ENCODE results near the gene KRT1. TPM values are rescaled to one million over a fixed set of nuclear protein-coding genes. Genes with fewer than 3 reads are reported as not detected.
"Not testable (repeated sequence)": the region's sequence is repeated elsewhere in the genome, so short reads cannot be mapped to it uniquely, and the experiment has no call there.

The KRT1 gene
- polyA plus RNA-seq, 5 donors = 0.25 to 0.81 (median 0.71) TPM

DNA sequence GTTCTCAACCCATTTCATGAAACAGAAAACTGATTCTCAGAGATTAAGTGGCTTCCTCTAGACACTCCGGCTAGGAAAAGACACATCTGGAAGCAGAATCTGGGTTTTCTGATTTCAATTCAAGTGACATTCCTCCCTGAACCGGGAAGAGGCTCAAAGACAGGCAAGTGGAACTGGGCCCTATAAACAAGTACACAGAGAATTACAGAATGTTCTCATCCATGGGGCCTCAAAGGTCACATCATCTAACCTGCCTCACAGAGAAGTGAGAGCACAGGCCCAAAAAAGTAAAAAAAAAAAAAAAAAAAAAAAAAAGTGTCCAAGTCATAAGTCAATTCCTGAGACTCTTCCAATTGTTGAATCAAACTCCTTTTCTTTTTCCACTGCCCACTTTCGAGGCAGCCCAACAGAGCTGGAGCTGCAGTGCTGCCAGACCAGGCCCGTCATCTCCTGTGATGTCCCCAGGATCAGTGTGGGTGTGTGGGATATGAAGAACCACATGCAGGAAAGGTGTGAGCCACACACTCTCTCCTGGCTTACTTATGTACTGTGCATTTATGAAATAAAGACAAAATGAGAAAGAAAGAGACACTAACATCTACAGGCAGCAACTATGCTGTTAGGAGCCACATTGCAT is 2.8 kb upstream of the KRT1 start:
- no peak for DNase-seq

DNA sequence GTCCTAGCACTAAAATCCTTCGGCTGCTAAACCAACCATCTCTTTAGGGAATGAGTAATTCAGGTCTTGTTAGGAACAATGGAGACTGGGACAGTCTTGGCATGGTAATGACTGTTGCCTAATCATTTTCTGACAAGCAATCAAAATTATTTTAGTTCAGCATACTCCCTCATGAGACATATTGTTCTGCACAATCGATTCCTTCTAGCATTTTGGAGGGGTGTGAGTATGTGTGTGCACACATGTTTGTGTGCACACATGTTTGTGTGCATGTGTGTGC is 2.1 kb upstream of the KRT1 start:
- DNase-seq = no peak

DNA sequence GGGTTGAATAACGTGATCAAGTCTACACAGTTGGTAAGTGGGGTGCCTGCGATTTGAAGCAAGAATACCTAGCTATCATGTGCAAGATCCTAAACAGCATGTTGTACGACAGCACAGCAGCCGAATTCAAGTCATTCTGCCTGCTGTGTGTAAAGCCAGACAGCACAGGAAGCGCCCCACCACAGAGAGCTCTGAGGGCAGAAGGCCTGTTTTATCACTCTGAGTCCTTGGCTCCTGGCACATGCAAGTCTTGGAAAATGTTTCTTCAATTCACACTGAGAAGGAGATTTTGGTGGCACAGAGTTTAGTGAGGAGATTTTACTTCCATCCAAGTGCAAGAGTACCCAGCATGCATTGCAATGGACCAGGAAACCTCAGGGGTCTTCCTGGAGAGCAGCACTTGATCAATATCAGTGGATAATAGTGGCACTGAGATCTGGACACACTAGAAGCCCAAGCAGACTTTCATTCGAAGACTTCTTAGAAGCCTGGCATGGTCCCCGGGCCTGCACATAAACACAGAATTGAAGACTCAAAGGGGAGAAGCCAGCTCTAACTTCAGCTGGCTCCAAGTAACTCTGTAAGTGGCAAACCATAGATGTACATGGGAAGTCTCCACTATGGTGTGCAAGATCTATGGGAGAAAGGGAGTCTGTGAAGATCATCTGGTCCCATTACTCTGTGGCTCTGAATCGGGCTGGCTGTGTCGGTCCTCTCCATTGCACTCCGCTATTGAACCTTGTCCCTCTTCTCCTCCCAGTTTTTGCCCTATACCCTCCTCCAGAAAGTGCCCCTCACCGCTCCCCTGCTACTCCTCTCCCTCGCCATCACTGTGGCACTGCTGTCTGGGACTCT is 1.5 kb upstream of the KRT1 start:
- no peak for DNase-seq

DNA sequence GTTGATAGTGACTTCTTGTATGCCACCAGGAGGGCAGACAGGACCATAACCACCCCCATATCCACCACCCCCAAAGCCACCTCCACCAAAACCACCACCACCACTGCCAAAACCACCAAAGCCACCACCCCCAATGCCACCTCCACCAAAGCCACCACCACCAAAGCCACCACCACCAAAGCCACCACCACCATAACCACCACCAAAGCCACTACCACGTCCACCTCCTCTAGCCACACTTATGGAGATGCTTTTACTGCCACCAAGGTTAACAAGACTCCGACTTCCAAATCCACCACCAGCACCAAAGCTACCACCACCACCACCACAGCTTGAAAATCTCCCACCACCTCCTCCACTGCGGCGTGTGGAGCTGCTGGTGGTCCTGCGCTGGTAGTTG is 332 bp downstream of the KRT1 start:
- no peak for DNase-seq

DNA sequence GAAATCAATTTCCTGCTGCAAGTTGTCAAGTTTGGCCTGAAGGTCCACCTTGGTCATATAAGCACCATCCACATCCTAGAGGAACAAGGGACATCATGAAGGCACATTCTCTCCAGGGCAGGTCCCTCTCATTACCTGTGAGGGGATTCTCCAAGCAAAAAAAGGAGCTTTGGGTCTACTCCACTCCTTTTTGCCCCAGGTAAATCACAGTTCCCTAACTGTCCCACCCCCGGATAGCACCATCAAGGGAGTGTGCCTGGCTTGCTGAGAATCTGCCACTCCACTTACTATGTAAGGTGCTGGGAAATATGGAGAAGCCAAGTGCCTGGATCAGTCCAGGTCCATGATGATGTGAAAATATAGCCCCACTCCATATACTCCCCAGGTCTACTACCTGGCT is 2.5 kb downstream of the KRT1 start:
- no peak for DNase-seq

DNA sequence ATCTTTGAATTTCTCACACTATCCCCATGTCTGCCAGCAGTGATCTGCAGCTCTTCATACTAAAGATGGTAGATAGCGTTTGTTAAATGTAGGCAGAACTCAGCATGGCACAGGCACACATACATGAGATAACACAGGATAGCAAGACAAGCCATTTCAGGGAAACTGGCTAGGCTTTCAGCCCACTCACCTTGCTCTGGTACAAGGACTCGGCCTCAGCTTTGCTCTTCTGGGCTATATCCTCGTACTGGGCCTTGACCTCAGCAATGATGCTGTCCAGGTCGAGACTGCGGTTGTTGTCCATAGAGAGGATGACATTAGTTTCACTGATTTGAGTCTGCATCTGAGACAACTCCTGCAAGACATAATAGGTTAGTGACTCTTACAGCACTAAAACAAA is 3.1 kb downstream of the KRT1 start:
- DNase-seq = no peak

DNA sequence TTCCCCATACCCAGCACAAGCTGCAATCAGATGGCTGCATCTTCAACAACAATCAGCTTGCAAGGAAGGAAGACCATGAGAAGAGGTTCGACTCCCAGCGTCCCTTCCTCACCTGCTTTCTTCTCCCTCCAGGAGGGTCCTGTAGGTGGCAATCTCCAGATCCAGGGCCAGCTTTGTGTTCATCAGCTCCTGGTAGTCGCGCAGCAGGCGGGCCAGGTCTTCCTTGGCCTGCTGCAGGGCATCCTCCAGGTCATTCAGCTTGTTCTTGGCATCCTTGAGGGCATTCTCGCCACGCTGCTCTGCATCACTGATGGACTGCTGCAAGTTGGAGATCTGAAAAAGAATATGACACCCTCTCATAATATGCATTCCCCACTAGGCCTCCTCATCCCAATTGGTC is 4.0 kb downstream of the KRT1 start:
- no peak for DNase-seq

DNA sequence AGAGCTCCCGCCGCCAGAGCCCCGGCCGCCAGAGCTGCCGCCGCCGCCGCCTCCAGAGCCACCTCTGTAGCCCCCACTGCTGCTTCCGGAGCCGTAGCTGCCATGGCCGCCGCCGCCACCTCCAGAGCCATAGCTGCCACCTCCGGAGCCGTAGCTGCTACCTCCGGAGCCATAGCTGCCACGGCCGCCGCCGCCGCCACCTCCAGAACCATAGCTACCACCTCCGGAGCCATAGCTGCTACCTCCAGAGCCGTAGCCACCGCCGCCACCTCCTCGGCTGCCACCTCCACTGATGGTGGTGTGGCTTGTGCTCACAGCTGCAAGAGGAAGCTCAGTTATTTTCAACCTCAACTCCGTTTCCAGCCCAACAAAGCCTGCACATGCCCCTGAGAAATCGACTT is 4.9 kb downstream of the KRT1 start:
- no peak for DNase-seq

DNA sequence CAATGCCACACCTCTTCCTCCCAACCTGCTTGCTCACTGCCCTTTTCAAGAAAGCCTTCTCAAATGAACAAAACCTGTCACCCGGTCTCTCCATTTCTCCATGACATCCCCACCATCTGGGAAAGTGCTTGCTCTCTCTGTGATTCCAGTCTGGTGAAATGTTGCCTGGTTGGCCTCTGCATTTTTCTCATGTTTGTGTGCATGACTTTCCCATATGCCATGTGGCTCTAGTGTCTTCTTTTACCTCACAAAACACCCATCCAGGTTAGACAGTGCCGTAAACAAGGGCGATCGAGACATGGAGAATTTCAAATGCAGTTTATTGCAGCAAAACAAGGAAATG is 5.8 kb downstream of the KRT1 start:
- no peak for DNase-seq

DNA sequence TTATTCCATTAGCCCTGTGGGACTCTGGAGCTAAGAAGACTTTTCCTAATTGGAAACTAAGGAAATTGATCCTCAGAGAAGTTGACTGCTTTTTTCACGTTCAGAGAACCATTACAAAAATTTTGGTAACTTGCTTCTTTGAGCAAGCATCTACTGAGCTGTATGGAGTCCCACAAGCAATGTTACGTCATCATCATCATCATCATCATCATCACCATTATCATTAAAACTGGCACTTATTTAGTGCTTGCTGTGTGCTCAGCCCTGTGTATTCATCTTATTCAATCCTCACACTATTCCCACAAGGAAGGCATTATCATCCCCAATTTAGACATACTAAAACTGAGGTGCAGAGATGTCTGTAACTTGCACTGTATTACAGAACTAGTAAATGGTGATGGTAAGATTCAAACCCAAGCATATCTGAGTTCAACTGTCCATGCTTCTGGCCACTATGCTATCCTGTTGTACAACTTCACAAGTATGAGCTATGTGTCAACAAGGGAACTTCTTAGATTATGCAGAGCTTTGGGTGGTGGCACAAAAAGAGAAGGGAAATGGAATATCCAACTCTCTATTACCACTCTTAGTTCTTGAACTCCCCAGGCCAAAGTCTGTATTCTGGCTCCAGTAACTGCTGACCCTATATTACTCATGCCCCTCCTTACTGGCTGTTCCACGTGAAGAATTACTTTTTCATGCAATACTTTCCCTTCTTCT is 6.3 kb downstream of the KRT1 start:
- DNase-seq = no peak

DNA sequence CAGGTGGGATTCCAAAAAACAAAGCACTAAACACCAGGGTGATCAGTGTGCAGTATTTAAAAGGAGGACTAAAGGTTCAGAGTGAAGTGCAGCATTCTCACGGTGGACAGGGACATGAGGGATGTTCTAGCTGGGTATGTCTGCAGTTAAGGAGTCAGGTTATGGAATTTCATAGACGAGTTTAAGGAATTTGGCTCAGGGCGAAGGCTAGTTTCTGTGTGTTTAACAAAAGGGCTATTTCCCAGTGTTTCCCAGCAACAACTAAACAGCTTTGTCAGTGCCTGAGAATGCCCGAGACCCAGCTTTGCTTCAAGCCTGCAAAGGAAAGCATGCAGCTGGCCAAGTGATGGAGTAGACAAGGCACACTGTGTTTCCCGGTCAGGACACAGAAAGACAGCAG is 7.0 kb downstream of the KRT1 start:
- no peak for DNase-seq

DNA sequence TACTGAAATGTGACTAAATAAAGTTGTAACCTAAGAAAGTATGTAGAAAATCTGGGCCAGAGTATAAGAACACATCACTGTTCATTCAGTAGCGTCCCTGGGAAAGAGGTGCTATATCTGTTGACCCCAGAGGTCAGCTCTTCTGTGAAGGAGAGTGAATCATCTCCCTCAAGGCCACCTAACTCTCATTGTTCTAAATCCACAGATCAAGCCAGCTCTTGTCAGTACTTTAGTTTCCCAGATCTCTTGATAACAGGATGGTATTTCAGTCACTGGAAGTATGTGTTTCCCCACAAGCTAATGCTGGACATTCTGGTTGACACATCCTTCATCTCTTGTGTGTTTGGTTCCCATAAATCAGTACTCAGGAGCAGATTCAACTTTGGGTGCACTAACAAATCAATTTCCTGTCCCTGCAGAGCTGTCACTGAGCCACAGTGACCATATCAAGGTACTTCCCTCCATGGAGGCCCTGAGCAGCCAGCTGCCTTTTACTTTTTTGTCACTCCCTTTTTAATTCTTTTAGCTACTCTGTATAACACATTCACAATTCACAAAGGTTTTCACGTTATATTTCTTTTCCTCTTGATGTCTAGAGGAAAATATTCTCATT is 7.8 kb downstream of the KRT1 start:
- DNase-seq = no peak

DNA sequence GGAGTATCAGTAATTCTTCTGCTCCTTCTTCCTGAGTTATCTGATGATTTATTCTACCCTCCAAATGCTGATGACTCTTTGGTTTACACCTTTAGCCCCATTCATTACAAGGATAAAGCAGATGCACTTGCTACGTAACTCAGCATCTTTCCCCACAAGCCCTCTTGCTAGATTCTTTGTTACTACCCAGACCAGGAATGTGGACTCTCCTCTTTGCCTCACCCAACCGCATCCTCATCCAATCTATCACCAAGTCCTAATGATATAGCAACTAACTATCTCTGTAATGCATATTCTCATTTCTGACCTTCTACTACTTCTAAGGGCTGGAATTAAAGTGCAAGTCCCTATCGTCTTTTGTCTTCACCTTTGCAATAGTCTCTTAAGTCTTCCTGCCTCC is 9.2 kb downstream of the KRT1 start:
- no peak for DNase-seq

DNA sequence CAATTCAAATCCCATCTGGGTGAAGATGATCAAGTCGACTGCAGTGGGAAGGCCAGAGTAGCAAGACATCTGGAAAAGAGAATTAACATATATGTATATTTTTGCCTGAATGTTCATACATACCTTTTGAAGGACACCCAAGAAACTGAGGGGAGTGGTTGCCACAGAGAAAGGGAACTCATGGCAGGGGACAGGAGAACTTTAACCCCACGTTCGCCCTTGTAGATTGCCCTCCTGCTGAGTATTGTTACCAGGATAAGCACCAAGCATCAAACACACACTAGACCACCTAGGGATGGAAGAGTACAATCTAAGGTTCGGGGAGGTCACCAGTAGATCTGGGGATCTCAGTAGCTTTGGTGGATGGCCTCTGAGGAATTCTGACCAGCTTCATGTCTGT is 9.7 kb downstream of the KRT1 start:
- no peak for DNase-seq

DNA sequence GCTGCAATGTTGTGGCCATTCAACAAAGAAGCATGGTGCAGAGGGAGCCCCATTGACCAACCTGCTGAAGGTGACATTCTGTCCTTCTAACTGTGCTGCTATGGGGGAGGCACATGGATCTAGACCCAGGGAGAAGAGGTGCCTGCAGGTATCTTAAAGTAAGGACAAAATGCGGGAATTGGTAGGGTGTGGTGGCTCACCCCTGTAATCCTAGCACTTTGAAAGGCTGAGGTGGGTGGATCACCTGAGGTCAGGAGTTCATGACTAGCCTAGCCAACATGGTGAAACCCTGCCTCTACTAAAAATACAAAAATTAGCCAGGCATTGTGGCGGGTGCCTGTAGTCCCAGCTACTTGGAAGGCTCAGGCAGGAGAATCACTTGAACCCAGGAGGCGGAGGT is 10.3 kb downstream of the KRT1 start:
- not testable (repeated sequence) for DNase-seq

DNA sequence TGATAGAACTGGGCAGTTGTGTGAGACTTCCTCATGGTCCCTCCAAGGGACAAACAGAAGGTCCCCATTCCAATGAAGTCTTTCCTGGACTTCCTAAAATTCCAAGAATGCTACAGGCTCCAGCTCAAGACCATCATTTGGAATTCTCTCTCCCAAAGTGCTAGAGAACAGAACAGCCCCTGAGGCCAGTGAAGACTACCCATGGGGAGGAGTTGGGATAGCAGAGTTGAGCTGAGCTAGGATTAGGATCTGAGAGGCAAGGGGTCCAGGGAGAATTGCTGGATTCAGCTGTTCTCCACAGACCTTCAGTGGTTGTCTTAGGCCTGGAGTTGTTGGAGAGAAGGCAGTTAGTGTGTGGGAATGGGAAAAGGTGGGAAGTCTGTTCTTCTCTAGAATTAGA is 10.8 kb downstream of the KRT1 start:
- DNase-seq = no peak

DNA sequence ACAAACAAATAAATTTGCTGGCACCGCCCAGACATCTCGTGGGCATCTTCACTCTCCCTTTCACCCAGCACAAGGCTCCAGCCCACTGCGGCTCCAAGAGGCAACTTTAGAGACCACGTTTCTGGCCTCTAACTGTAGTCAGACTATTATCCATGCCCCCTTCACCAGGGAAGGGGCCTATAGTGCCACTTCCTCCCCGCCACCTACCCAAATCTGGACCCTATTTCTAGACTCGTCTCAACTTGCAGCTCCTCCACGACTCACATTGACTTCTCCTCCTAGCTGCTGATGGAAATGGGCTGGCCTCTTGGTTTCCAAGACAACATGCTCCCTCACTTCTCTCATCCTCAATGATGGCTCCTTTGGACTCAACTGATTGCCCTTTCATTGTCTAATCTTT is 12.3 kb downstream of the KRT1 start:
- DNase-seq = no peak

DNA sequence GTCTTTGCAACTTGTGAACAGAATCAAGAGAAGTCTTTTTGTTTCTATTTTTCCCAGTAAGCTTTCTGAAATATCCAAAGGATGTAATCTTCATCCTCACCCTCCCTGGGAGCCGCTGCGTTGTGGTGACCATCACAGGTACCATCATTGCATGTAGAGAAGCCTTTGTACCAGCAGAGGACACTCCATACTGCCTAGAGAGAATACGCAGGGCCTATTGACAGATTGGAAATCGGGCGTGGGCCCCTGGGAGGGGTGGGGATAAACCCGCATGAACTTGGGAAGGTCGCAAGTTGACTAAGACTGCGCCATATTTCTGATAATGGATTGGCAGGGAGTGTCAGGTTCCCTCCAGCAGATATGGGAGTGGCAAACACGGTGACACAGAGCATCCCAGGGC is 12.7 kb downstream of the KRT1 start:
- DNase-seq = no peak

DNA sequence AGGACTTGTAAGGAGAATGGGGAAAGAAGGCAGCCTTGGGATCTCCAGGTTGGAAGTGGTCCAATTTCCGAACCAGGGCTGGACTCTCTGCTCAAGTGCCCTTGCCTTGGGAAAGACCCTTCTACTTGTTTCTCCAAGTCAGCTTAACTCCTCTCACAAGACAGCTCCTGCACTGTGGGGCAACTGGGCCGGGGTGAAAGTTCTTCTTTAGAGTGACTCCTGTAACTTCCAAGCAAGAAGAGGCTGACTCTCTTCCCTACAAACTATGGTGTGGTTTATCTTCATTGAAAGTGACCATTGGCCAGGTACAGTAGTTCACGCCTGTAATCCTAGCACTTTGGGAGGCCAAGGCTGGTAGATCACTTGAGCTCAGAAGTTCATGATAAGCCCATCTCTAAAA is 13.7 kb downstream of the KRT1 start:
- DNase-seq = no peak

DNA sequence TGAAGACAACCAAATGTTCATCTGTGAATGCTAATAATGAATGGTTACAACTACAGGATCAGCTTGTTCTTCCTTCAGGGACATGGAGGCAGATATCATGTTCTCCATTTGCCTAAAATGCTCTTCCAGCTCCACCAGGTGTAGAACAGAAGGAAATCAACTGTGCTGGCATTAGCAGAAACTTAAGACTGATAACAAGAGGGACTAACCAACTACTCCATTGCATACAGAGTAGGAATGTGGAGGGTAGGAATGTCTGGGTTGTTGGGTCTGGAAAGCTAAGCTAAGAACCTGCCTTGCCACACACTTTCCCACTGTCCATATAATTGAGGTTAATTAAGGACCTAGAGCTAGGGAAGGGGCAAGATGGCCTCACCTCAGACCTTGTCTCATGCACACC is 16.8 kb downstream of the KRT1 start:
- no peak for DNase-seq

DNA sequence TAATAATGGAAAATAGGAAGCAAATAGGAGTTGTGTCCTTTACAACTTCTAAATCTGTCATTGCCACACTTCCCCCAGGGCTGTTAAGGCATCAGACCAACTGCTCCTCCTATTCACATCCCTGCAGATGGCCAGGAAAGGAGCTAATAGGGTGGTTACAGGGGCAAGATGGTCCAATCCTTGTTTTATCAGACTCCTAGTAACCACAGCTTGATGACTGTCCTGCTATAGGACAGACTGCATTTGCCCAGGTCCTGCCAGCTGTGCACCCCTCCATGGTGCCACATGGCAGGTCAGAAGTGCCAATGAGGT is 17.3 kb downstream of the KRT1 start:
- DNase-seq = no peak

DNA sequence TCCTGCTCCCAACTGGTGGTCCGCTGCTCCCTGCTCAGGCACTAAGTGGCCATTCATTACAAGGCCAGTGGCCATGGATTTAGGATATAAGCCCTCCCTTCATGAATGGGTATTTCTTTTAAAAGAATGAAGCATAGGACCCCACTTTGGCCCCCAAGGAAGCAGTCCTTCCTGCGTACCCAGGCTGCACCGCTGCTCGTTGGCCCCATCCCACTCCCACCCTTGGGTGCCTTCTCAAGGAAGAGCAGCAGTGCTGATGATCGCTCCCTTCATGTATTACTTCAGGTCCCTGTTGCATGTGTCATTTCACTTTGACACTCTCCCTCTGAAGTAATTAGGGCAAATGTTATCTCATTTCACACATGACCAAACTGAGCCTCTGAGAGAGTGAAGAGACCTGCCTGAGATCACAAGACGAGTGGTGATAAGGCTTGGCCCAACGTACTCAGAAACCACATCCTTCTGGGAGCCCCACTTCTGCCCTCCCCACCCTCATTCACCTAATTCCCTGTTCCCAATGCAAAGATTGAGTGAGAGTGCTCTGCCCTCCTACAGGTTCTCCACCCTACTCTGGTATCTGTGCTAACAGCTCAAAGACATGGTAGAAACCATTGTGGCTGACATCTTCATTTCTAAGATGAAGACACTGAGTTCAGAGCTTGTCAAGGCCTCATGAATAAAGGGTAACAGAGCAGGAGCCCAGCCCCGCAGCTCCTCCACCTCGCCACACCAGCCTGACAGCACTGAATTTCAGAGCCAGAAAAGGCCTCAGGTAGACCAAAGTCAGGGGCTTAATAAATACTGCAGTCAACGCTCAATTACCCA is 17.9 kb downstream of the KRT1 start:
- DNase-seq = no peak

Measured in right lung (tissue), 5 donors.